Ovary (tissue), 3 donors: ENCODE measurements around the gene TPRG1L.

Experiments
- POLR2A ChIP-seq: fragments of 450-650 bp; IDR thresholded peaks from one replicate; pipeline ENCODE4 v1.6.1; 2017; ENCODE audit warnings: antibody characterized with exemption, mild to moderate bottlenecking, moderate library complexity
- TF ChIP-seq, protein P1 (sequence below), 3 donors: fragments of 450-650 bp in 2 of 3; fragments of 200-600 bp in 1 of 3; IDR thresholded peaks; one replicate each; pipeline versions ENCODE4 v1.5.1 to v1.8.0; 2016 to 2022; ENCODE audit warnings: antibody characterized with exemption in 3 of 3, mild to moderate bottlenecking in 1 of 3
- donor health status: DM: no; HTN: no; CAD: no.

DNA sequence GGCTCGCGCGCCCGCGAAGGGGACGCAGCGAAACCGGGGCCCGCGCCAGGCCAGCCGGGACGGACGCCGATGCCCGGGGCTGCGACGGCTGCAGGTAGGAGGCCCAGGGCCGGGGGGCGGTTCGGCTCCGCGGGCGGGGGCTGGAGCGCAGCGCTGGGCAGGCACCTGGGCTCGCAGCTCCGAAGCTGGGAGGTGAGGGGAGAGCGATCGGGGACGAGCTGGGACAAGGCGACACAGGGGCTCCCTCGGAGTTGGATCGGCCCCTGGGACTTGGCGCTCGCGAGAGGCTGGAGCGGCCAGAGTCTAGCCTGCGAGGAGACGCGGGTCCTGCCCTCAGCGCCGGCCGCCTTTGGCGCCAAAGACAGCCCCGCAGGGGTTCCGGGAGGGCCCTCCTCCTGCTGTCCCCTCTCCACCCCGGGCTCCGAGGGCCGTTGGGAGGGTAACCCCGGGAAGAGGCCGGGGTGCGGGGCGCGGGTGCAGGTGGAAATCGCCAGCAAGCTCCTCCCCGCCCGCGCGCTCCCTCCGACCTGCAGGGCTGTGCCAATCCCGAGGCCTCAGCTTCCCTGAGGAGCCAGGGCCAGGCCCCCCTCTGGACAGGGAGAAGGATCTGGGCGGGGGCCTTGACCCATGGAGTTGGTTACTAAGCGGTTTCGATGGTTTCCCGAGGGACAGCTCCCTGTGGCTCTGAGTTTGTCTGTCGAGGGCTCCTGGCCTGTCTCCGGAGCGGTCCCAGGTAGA, 27.9 kb downstream of the TPRG1L start:
- no peak for TF ChIP-seq POLR2A
- TF ChIP-seq, protein P1, sequence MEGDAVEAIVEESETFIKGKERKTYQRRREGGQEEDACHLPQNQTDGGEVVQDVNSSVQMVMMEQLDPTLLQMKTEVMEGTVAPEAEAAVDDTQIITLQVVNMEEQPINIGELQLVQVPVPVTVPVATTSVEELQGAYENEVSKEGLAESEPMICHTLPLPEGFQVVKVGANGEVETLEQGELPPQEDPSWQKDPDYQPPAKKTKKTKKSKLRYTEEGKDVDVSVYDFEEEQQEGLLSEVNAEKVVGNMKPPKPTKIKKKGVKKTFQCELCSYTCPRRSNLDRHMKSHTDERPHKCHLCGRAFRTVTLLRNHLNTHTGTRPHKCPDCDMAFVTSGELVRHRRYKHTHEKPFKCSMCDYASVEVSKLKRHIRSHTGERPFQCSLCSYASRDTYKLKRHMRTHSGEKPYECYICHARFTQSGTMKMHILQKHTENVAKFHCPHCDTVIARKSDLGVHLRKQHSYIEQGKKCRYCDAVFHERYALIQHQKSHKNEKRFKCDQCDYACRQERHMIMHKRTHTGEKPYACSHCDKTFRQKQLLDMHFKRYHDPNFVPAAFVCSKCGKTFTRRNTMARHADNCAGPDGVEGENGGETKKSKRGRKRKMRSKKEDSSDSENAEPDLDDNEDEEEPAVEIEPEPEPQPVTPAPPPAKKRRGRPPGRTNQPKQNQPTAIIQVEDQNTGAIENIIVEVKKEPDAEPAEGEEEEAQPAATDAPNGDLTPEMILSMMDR (IDR thresholded peaks at IDR 0.05) = no peak
